ENCODE measurements around the gene B4GALT5. TPM values are rescaled to one million over a fixed set of nuclear protein-coding genes. Genes with fewer than 3 reads are reported as not detected.

B4GALT5 gene
- total RNA-seq, 1 experiment from 2014 or later = 77.0 TPM

DNA sequence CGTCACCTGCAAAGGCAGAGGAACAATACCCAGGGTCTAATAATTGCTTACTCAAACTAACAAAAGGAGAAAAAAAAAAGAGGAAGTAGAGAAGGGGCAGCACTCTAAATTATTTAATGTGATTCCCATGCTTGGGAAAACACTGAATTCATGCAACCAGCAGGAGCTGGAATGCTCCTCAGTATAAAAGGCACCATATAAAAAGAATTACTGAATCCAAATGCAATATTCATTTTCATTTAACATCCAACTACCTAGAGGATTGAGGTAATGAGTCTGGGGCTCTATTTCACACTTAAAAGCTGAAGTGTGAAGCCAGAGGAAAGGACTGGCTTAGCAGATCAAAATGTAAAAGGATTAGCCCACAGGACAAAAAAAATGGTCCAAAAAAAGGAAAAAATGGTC, 8.7 kb downstream of the B4GALT5 start:
- Histone ChIP-seq H3K14ac (ENCODE audit: insufficient read depth, low read length) (no peak overlapping the region), H2BK5ac (ENCODE audit: insufficient read length, low read length) (no peak overlapping the region), H3K18ac (ENCODE audit: insufficient read length, low read depth, low read length) (no peak overlapping the region), H2BK12ac (ENCODE audit: insufficient read length, low read depth, low read length) (no peak overlapping the region), H4K91ac (ENCODE audit: insufficient read length, low read depth, low read length) (no peak overlapping the region), H4K5ac (ENCODE audit: insufficient read length, low read depth, low read length) (no peak overlapping the region), H3K4ac (ENCODE audit: low read depth, low read length) (no peak overlapping the region), H2BK15ac (ENCODE audit: low read depth, low read length) (no peak overlapping the region), H2BK20ac (ENCODE audit: low read depth, low read length, poor library complexity, severe bottlenecking) (no peak overlapping the region), H3K9me3 (ENCODE audit: control insufficient read depth, low read depth, low read length) (no peaks in the 10 kb centered on the region), H3K79me1 (ENCODE audit: insufficient read depth, low read depth, low read length, poor library complexity, severe bottlenecking) (peaks cover 5% of the 10 kb centered on the region), H3K9ac (ENCODE audit: extremely low read depth, insufficient read length, low read length) (no peak overlapping the region), H3K23ac (ENCODE audit: insufficient read length, low read depth, low read length) (no peak overlapping the region), H3K27ac (ENCODE audit: insufficient read length, low read depth, low read length) (no peak overlapping the region), H3K4me1 (ENCODE audit: insufficient read depth, low read length) (peaks cover 8% of the 10 kb centered on the region; the same call in 1 of the 2 replicates), H4K8ac (replicated peaks; ENCODE audit: insufficient read length, low read depth, low read length) (no peak overlapping the region), H3K56ac (ENCODE audit: insufficient read length, low read depth, low read length) (no peak overlapping the region), H2BK120ac (ENCODE audit: low read depth, low read length, poor library complexity, severe bottlenecking) (no peak overlapping the region), H3K27me3 (ENCODE audit: insufficient read depth, low read length) (no peaks in the 10 kb centered on the region), H3K79me2 (ENCODE audit: insufficient read depth, low read length) (peaks cover 56% of the 10 kb centered on the region), H3T11ph (ENCODE audit: low read length) (no peak overlapping the region), H2AFZ (ENCODE audit: low read length) (no peak overlapping the region), H3K4me2 (ENCODE audit: insufficient read depth, insufficient read length, low read length) (no peak overlapping the region), H4K20me1 (ENCODE audit: control insufficient read depth, insufficient read depth, insufficient read length) (no peaks in the 10 kb centered on the region), H3K23me2 (ENCODE audit: insufficient read length, low read depth, low read length, poor library complexity, severe bottlenecking) (no peaks in the 10 kb centered on the region), H2AK5ac (ENCODE audit: insufficient read length, low read length) (no peak overlapping the region)
- TF ChIP-seq, protein P1, sequence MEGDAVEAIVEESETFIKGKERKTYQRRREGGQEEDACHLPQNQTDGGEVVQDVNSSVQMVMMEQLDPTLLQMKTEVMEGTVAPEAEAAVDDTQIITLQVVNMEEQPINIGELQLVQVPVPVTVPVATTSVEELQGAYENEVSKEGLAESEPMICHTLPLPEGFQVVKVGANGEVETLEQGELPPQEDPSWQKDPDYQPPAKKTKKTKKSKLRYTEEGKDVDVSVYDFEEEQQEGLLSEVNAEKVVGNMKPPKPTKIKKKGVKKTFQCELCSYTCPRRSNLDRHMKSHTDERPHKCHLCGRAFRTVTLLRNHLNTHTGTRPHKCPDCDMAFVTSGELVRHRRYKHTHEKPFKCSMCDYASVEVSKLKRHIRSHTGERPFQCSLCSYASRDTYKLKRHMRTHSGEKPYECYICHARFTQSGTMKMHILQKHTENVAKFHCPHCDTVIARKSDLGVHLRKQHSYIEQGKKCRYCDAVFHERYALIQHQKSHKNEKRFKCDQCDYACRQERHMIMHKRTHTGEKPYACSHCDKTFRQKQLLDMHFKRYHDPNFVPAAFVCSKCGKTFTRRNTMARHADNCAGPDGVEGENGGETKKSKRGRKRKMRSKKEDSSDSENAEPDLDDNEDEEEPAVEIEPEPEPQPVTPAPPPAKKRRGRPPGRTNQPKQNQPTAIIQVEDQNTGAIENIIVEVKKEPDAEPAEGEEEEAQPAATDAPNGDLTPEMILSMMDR (conservative IDR thresholded peaks at IDR 0.05) = no peak
- H3K4me3 Mint-ChIP-seq = peak overlapping the region in 1 of 2 experiments; percentile 69; a peak in 3 of 5 replicates
- H3K4me1 Mint-ChIP-seq = peaks cover 60 to 69% of the 10 kb centered on the region in 2 experiments
- no peak for DNase-seq
- peaks cover 2 to 11% (median 4%) of the 10 kb centered on the region in 3 experiments; a peak in 5 of 7 replicates for H3K36me3 Mint-ChIP-seq (ENCODE audit: insufficient read depth in 1 of 3, low read depth in 3 of 3)
- WGBS (ENCODE audit: extremely low coverage, insufficient read length, low lambda C conversion rate) = no CpG with 5 or more reads among the region's 1 CpG
- no peaks in the 10 kb centered on the region for H3K27me3 Mint-ChIP-seq (ENCODE audit: low read depth)
- H3K9me3 Mint-ChIP-seq = no peaks in the 10 kb centered on the region
- H3K27ac Mint-ChIP-seq = peak overlapping the region; percentile 12 to 71 (median 27); a peak in 3 of 7 replicates
